AG08395 (cell line): ENCODE data around the gene PTGS2.

Source experiments
- DNase-seq: peaks from one replicate; pipeline ENCODE4 v3.0.0; 2012; ENCODE audit warnings: mixed read lengths, low spot score

PTGS2 gene

GRCh38 chr1:186680245-186681061, at the start of gene PTGS2:
PTGS2 (minus strand) TSS chr1:186680423; CDS start chr1:186680290, 133 bp downstream.
- DNase-seq, result peak; percentile 53

GRCh38 chr1:186722711-186723309, 42.6 kb upstream of the PTGS2 start:
- peak; percentile 42 for DNase-seq

DNA sequence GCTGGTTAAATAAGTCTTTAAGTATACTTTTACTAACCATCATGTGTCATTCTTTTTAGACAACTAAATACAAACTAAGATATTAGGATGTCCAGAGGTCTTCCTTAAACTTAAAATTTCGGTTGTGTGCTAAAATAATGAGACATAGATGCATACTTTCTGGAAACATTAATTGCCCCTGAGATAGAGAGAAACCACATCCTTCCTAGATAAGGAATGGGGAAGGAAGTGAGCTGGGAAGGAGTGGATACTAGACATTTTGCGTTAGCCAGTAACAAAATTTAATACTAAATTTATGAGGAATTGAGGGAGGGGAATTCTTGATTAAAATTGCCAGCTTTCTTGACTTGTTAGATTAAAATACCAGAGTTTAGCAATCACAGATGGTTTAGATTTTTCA, 37.1 kb upstream of the PTGS2 start:
- DNase-seq, result no peak

DNA sequence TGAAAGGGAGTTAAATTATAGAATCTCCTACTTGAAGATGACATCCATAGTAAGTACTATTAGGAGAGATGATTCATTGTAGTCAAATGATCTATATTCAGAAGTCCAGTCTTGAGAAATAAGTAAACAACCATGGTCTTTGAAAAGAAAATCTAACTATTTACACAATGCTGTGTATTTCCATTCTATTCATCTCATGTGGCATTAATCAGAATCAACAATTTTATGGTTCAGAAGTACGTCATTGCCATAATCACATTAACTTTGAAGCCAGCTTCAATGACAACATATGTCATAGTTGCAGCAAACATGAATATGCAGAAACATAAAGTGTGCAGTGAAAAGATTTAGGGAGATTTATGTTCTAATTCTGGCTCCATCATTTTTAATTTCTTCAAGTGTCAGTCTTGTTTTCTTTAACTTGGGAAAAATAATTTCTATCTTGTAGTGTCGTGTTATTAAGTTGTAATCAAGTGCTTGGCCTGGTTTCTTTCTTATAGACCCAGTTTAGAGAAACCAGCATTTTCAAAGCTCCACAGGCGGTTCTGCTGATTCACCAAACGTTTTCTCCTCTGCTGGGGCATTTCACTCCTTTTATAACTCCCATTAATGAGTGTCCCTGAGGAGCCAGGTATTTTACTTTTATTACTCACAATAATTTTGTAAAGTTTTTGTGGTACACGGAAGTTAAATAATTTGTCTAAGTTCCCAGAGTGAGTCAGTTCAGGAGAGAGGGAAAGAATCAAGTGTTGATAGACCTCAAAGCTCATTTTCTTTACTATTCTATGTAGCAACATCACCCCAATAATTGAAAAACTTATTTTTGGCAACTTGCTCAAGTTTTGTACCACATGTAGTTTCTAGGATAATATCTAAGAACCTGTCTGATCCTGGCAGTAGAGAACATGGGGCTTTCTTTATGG, 35.9 kb upstream of the PTGS2 start:
- no peak for DNase-seq

- no peak for DNase-seq
Measured at GRCh38 chr1:186710696-186711095, 30.5 kb upstream of the PTGS2 start.

DNA sequence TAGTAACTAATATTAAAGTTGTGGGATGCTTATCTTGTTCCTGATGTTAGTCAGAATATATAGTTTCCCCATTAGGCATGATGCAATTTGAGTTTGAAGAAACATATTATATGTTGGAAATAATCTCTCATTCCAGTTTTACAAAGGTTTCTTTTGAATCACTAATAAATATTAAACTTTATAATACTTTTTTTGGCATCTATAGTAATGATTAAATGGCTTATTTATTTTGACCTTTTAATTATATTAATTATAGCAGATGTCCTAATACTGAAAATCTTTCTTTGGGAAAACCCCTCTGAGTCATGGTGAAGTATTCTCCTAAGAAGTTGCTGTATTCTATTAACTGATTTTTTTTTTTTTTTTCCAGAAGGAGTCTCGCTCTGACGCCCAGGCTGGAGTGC, 28.5 kb upstream of the PTGS2 start:
- DNase-seq, result no peak

DNA sequence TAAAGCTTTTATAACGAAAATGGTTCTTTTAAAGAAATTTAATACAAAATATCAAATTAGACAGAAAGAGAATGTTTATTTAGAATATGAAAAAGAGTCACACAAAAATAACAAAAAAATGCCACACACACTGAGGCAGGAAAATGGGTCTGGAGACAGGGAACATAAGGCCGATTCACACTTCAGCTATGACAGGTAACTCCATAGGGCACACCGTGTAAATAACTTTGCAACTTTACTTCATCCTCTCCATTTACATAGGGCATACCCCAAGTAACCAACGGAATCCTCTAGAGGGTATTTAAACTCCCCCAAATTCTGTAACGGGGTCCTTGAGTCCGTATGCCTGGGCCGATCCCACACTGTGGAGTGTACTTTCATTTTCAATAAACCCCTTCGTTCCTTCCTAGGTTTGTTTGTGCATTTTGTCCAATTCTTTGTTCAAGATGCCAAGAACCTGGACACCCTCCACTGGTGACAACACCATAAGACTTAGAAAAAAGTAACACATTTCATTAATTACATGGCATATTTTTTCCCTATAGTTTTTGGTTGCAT, 23.1 kb upstream of the PTGS2 start:
- DNase-seq, result no peak

- no peak for DNase-seq
Measured at GRCh38 chr1:186700722-186701121, 20.5 kb upstream of the PTGS2 start.

- DNase-seq, result no peak
Measured at GRCh38 chr1:186699519-186699918, 19.3 kb upstream of the PTGS2 start.

GRCh38 chr1:186689907-186690306, 9.7 kb upstream of the PTGS2 start:
- DNase-seq, result no peak

GRCh38 chr1:186689376-186689775, 9.2 kb upstream of the PTGS2 start:
- no peak for DNase-seq

GRCh38 chr1:186683652-186684410, 3.6 kb upstream of the PTGS2 start:
- DNase-seq, result no peak

- DNase-seq, result peak; percentile 10
Measured at GRCh38 chr1:186682736-186683135, 2.5 kb upstream of the PTGS2 start.

DNA sequence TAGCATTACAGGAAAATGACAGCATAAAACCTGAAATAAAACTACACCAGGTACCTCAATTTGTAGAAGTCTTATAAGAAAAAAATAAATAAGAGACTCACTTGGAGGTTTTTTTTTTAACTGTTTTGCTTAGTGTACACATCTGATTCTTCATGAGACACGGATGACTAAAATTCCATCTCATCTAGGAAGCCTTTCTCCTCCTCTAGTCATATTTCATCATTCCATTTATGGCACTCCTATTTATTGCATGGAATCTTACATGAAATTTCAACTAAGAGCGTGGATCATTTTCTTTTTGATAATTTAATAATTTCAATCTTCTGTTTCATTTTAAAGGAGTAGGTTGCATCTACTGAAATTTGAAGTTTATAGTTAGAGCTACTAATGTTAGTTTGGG, 1.6 kb upstream of the PTGS2 start:
- DNase-seq, result no peak

DNA sequence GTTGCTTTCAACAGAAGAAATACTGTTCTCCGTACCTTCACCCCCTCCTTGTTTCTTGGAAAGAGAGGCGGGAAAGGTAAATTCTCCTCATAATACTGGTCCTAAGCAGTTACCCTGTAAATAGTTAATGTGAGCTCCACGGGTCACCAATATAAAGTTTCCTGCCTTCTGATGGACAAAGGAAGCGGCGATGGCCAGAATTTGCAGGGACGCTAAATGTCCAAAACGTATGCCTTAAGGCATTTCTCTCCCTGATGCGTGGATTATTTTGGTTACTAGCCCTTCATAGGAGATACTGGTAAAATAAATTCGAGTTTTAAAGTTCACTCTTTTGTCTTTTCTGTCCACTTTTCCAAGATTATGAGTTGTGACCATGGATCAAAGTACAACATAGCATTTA, 898 bp upstream of the PTGS2 start:
- no peak for DNase-seq

DNA sequence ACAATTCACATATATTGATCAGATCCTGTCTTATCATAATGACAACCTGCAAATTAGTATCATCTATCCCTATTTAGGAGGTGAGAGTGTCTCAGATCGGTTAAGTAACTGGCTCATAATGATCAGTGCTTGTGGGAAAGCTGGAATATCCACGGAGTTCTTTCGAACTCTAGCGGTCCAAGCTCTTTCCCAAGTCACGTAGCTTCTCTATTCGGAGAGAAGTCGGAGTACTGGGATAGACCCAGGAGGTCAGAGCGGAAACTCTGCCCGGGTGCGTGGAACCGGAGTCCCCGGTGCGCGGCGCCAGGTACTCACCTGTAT, 339 bp downstream of the PTGS2 start:
- no peak for DNase-seq

DNA sequence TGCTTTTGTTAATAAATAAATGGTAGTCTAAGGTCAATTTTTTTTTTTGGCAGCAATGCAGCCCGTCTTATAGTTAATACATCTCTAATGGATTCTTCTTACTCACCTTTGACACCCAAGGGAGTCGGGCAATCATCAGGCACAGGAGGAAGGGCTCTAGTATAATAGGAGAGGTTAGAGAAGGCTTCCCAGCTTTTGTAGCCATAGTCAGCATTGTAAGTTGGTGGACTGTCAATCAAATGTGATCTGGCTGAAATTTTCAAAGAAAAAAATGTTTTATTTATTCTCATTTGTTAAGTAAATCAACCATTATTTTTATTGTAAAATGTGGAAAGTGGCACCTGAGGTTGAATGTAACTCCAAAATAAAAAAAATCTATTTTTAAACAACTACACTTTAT, 2.1 kb downstream of the PTGS2 start:
- DNase-seq, result no peak

GRCh38 chr1:186672596-186672995, 7.6 kb downstream of the PTGS2 start:
- no peak for DNase-seq

- DNase-seq, result no peak
Measured at GRCh38 chr1:186672131-186672530, 8.1 kb downstream of the PTGS2 start.

GRCh38 chr1:186671136-186671825, 8.9 kb downstream of the PTGS2 start:
- no peak for DNase-seq
